HG02885 (cell line): ENCODE measurements around the gene ADORA1.

ENCODE experiments used
- ATAC-seq: cut with Tn5 transposase; IDR thresholded peaks from one replicate; pipeline ENCODE4 v1.9.1; 2021; ENCODE audit warnings: mild to moderate bottlenecking; ENCODE audit not compliant: unreplicated experiment, poor library complexity

The ADORA1 gene

DNA sequence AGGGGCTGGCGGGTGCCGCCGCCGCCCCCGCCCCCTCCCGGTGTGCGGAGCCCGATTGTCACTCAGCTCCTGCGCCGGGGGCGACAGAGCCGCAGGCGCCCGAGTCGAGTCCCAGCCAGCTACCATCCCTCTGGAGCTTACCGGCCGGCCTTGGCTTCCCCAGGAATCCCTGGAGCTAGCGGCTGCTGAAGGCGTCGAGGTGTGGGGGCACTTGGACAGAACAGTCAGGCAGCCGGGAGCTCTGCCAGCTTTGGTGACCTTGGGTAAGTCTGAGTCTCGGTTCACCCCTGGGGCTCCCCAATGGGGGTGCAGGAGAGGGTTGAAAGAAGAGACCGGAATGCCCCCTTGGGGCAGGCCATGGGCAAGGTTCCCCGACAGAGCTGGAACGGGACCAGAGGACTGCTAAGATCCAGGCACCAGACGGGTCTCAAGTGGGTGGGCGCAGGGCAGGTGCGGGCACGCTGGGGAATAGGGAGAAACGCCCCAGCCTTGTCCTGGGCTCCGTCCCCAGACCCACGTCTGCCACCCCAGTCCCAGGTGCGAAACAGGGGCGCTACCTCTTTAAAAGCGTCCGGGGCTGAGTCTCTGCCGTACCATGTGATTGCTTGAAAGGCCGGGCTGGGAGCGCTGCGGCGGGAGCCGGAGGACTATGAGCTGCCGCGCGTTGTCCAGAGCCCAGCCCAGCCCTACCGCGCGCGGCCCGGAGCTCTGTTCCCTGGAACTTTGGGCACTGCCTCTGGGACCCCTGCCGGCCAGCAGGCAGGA lies at the start of gene ADORA1:
Gene ADORA1, plus strand, starts transcription at position 61 of the 765 bp plus-strand sequence. CDS start 1,116 bp downstream, outside the sequence.
- ATAC-seq = no peak

DNA sequence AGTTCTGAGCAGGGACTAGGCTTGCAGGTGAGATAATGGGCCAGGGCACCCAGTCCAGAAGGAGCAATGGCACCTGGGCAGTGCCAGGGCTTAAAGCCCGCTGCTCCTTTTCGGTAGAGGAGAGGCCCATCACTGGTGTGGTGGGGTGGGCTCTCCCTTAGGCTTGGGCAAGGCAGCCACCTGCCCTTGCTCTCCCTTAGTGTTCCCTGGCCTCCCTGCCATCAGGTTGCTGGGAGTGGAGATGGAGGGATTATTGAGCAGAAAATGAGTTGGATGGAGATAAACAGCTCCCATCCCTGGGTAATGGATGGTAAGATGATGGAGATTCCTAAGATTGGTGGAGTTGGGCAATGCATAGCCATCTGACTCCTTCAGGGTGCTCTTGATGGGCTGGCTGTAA lies 49.6 kb upstream of the ADORA1 start:
- no peak for ATAC-seq

GRCh38 chr1:203078478-203078877 lies 49.0 kb upstream of the ADORA1 start:
- ATAC-seq = no peak

DNA sequence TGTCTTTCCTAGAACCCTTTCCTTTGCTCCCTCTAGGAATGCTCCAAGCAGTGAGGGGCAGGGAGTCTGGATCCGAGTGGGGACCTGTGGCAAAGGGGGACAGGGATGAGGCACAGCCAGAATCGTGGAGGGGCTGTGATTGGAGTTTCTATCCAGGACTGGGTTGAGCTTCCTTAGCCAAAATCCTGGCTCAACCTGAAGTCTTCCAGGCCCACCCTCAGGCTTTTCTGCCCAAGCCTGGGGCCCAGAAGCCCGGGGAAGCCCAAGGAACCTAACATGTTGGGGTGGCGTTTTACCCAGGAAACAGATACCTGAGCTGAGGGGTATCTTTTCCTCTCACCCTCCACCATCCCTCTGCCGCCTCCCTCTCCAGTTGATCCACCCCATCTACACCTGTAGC lies 47.1 kb upstream of the ADORA1 start:
- ATAC-seq = no peak

DNA sequence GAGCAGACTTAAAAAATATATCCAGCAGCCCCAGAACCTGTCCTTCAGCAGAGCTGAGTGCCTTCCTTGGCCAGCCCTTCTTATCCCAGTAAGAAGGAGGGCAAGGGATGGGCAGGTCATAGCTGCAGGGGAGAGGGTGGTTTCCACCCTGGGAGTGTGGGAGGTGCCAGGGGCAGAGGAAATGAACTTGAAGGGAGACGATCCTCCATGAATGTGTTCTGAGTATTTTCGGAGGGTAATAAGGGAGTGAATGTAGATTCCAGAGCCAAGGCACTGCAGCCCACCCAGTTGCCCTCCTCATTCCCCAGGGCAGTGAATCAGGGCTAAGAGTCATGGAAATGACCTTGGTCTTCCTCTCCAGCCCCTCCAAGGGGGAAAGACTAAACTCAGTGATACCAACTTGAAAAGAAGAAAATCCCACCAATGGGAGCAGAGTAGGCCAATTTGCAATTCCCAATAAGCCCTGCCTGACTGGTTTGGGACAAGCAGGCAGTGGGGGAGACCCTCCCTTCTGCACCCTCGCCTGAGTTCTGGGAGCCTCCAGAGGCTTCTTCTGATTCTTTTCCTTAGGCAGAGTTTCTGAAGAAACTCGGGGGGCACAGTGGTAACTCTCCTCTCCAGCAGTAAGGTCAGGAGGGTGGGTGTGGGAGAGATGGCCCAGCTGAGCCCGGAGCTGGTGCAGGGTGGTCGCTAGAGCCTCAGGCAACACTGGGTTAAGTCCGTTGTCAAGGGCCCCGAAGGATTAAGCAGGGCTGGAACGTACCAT lies 45.9 kb upstream of the ADORA1 start:
- ATAC-seq = no peak

- no peak for ATAC-seq
Observed at GRCh38 chr1:203082231-203082505, 45.4 kb upstream of the ADORA1 start.

GRCh38 chr1:203082571-203083462 lies 44.7 kb upstream of the ADORA1 start:
- no peak for ATAC-seq

DNA sequence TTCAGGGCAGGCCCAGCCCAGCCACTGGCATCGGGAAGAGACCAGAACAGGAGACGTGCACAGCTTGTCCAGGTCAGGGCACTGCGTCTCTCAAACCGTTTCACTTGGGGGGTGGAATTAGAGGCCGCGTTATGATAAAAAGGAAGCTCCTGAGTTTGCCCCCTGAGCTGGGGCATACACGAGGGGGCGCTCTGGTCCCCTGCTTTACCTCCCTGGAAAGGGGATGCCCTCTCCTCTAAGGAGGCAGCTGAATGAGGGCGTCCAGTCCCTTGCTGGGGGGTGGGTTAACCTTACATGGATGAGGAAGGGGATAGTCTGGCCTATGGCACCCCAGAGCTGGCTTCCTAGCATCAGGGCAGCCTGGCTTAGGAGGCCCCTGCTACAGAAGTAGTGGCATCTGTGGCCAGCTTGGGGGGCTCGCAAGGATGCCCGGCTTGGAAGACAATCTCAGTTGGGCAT lies 44.0 kb upstream of the ADORA1 start:
- no peak for ATAC-seq

DNA sequence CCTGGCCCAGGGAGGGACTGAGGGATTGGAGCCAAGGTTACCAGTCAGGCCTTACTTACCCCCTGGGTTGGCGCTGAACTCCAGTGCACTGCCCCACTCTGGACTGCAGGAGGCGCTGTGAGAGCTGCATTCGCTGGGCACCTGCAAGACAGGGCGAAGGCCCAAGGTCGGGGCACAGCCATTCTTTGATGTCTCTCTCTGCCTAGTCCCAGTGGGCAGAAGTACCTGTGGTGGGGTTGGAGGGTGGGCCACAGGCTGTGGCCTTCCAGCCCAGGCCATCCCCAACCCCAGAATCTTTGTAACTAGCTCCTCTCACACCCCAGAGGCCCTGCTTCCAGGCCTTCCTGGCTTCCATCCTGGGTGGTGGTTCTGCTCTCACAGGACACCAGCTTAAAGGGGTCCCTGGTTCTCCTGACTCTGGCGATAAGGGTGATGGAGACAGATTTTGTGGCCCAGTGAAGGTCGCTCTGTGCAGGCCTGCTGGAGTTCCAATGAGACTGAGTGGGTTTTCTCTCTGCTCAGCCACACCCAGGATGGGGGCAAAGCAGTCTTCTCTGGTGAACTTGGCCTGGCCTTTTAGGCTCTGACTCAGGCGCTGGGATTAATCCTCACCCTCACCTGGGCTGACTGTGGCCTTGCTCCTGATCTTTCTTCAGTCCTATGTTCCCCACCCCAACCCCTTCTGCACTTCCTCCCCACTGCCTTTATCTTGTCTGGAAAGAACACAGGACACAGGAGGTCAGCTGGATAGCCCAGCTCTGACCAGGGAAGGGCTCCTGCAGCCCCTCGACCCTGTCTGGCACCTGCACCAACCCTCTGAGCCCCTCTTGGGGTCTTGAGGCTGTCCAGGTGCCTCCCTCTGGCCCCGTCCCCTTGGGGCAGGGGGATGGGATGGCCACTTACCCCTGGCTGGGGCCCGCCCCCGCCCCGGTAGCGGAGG lies 42.7 kb upstream of the ADORA1 start:
- no peak for ATAC-seq

- ATAC-seq = no peak
Observed at GRCh38 chr1:203085528-203086406, 41.8 kb upstream of the ADORA1 start, which contains the start of gene MYOG. Gene MYOG (minus strand): TSS chr1:203086012. CDS start chr1:203085961, 51 bp downstream.

GRCh38 chr1:203086992-203087763 lies 40.3 kb upstream of the ADORA1 start:
- ATAC-seq = no peak

GRCh38 chr1:203088441-203088840 lies 39.1 kb upstream of the ADORA1 start:
- ATAC-seq = no peak

- ATAC-seq = no peak
Observed at GRCh38 chr1:203089001-203089650, 38.4 kb upstream of the ADORA1 start.

DNA sequence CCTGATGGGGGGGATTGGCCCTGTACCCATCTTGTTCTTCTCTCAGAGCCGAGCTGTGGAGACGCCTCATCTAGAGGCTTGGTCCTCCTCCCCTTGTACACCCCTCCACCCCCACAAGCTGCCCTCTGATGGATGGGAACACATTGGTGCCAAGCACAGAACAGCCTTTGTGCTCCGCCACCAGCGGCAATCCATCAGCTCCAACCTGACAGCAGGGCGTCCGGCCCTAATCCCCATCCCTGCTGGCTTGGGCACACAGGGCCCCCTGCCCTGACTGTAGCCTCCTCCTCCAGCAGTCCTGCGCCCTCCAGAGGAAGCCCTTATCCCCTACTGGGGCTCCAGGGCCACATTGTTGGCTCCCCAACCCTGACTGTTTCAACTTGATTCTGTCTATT lies 37.9 kb upstream of the ADORA1 start:
- ATAC-seq = no peak

- ATAC-seq = no peak
Observed at GRCh38 chr1:203090421-203091198, 36.9 kb upstream of the ADORA1 start.

DNA sequence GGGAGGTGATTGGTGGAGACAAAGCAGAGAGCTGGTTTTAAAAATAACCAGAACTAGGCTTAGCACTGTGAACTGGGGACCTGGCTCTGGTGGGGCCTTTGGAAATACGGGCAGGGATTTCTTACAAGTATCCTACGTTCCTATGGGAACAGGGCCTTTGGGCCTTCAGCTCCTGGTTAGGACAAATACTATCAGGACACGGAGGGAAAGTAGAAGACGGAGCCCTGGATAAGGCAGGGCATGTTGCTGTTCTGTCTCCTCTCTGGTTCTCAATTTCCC lies 36.4 kb upstream of the ADORA1 start:
- ATAC-seq = no peak

DNA sequence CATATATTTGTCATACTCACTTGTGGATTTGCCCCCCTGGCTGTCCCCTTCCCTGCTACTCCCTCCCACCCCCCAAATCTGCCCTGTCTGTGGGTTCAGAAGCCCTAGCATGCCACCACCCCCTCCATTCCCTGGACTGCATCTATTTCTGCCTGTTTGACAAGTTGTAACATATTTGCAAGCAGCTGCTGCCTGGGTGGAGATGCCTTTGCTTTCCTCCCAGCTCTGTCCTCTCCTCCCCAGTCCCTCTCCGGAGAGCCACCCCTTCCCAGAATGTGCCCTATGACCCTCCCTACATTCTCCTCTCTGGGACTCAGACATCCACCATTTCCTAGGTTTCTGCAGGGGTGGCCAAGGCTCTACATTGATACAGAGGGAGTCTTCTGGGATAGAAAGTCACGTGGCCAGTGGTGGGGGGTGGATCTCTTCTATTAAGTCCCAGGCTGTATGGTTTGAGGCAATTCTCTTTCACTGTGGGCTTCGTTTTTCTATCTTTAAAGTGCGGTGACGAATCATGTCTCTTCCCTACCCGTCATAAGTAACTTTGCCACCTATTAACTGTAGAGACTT lies 35.7 kb upstream of the ADORA1 start:
- ATAC-seq = no peak
